ENCODE results near the gene ARID3B. TPM values are rescaled to one million over a fixed set of nuclear protein-coding genes. Genes with fewer than 3 reads are reported as not detected.

Gene ARID3B
- total and polyA plus RNA-seq, 2 of the 4 experiments (the other 2 are of a cell fraction) = 2.5 to 5.0 TPM

DNA sequence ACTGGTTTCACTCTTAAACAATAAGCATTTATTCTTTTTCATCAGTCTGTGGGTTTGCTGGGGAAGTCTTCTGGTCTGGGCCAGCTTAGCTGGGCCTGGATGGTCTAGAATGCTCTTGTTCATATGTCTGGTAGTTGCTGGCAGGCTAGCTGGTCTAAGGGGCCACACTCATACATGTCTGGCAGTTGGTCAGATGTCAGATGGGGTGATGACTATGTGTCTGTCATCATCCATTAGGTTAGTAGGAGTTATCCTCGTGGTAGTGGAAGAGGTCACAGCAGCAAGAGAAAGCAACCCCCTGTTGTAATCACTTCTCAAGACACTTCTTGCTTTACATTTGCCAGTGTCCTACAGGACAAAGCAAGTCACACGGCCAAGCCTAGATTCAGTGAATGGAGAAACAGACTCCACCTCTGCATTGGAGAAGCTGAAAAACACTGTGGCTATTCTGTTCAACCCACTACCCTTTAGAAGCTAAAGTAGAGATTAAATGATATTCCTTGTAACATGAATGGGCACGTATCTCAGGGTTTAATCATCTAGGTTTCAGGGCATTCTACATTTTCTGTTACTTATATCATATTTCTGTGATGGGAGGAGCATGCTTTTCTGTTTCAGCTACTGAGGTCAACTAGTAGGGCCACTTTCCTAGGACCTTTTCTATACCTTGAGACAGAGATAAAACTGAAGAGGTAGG, 5.5 kb upstream of the ARID3B start (continued):
- TF ChIP-seq, protein P1, sequence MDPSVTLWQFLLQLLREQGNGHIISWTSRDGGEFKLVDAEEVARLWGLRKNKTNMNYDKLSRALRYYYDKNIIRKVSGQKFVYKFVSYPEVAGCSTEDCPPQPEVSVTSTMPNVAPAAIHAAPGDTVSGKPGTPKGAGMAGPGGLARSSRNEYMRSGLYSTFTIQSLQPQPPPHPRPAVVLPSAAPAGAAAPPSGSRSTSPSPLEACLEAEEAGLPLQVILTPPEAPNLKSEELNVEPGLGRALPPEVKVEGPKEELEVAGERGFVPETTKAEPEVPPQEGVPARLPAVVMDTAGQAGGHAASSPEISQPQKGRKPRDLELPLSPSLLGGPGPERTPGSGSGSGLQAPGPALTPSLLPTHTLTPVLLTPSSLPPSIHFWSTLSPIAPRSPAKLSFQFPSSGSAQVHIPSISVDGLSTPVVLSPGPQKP (IDR thresholded peaks at IDR 0.05; ENCODE audit: borderline replicate concordance, low read depth, low read length) = no peak
- TF ChIP-seq POLR2A (IDR thresholded peaks at IDR 0.05; ENCODE audit: low read depth, low read length) = no peak
- TF ChIP-seq MXI1 (IDR thresholded peaks at IDR 0.05; ENCODE audit: borderline replicate concordance, low read depth, low read length) = no peak
- TF ChIP-seq RAD21 (IDR thresholded peaks at IDR 0.05; ENCODE audit: low read length) = no peak

DNA sequence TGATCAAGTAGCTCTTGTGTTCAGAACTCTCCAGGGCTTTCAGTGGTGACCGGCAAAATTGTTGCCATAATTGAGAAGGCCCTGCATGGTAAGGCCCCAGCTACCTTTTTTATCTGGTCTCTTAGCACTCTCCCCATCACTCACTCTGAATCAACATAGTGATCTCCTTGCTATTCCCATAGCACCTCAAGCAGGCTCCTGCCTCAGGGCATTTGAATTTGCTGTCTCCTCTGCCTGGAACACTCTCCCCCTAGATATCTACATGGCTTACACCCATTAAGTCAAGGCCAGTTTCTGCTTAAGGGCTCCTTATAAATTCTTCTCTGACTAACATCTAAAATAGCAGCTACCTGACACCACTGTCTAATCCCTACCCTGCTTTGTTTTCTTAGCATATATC, 3.3 kb upstream of the ARID3B start:
- ATAC-seq (ENCODE audit: low read depth) = no peak
- no peak overlapping the region for H2BK5ac ChIP-seq (ENCODE audit: low read depth, low read length, poor library complexity, severe bottlenecking)
- no peak overlapping the region for H2AFZ ChIP-seq (replicated peaks; ENCODE audit: low read length, poor library complexity)
- in situ Hi-C loops (cut with MboI; ENCODE audit: low sequenced_read_pairs) = no loop called here
- POLR2A ChIA-PET (ENCODE audit: unreplicated experiment) = no interaction called here
- H3K27ac ChIP-seq (ENCODE audit: insufficient read depth, low read length) = no peak overlapping the region
- BruUV-seq (replicated peaks) = no TSS peak
- H2BK20ac ChIP-seq (ENCODE audit: low read depth, low read length) = no peak overlapping the region
- no peak overlapping the region for H3K9ac ChIP-seq (ENCODE audit: low read depth, low read length)
- H3K4me2 ChIP-seq (ENCODE audit: low read depth, low read length) = no peak overlapping the region
- no peak overlapping the region for H3K56ac ChIP-seq (ENCODE audit: extremely low read depth, insufficient read depth, low read length)
- H3K4me1 ChIP-seq (ENCODE audit: control insufficient read depth, insufficient read depth, low read length) = peaks cover 6% of the 10 kb centered on the region; the same call in 1 of the 2 replicates
- WGBS, 2 experiments (ENCODE audit: extremely low coverage in 2 of 2, insufficient read length in 1 of 2) = 100% methylated on average over 1 of the region's 1 CpG; no CpG with 5 or more reads in 1 of the 2 experiments
- no peaks in the 10 kb centered on the region for H3K9me3 ChIP-seq (ENCODE audit: control insufficient read depth, insufficient read depth, low read length)
- no peak overlapping the region for H2AK5ac ChIP-seq (ENCODE audit: low read depth, low read length)
- H3K18ac ChIP-seq (ENCODE audit: low read depth, low read length) = no peak overlapping the region
- H4K91ac ChIP-seq (ENCODE audit: insufficient read depth, low read depth, low read length) = no peak overlapping the region
- peaks cover 7 to 26% of the 10 kb centered on the region in 2 experiments for H3K79me1 ChIP-seq (ENCODE audit: low read depth in 1 of 2, low read length in 2 of 2)
- H2BK15ac ChIP-seq (ENCODE audit: low read depth, low read length) = no peak overlapping the region
- no peak overlapping the region for H3K4me3 ChIP-seq (ENCODE audit: insufficient read depth, low read depth, low read length)
- H4K8ac ChIP-seq (ENCODE audit: low read depth in 2 of 2, low read length in 2 of 2) = no peak overlapping the region
- H3K9me1 ChIP-seq (ENCODE audit: insufficient read depth, low read length) = peaks cover 4% of the 10 kb centered on the region; the same call in 1 of the 2 replicates
- no peak overlapping the region for H3K23ac ChIP-seq (ENCODE audit: low read depth, low read length)
- H3K4ac ChIP-seq (ENCODE audit: low read depth, low read length) = no peak overlapping the region
- H4K20me1 ChIP-seq (ENCODE audit: insufficient read depth, low read length) = peaks cover 13% of the 10 kb centered on the region
- intact Hi-C loops (cut with micrococcal nuclease) = no loop called here
- no peak overlapping the region for H4K5ac ChIP-seq (ENCODE audit: low read depth, low read length)
- CTCF ChIA-PET = no interaction called here
- no peaks in the 10 kb centered on the region for H3K27me3 ChIP-seq (ENCODE audit: control insufficient read depth, insufficient read depth, low read length)
- no peaks in the 10 kb centered on the region for H3K36me3 ChIP-seq (ENCODE audit: control insufficient read depth, insufficient read depth, low read length)
- no peak for DNase-seq
- dilution Hi-C loops (cut with HindIII; ENCODE audit: low sequenced_read_pairs, unreplicated experiment) = no loop called here
- no peak overlapping the region for H2BK120ac ChIP-seq (ENCODE audit: low read depth, low read length)
- no peak overlapping the region for H3K14ac ChIP-seq (replicated peaks; ENCODE audit: low read depth, low read length)
- H2AK9ac ChIP-seq (replicated peaks; ENCODE audit: low read depth, low read length, poor library complexity) = no peak overlapping the region
- TF ChIP-seq POLR2A (IDR thresholded peaks at IDR 0.05; ENCODE audit: low read depth, low read length) (no peak), CEBPB (IDR thresholded peaks at IDR 0.05; ENCODE audit: low read depth, low read length) (no peak), MAFK (IDR thresholded peaks at IDR 0.05; ENCODE audit: low read depth, low read length) (no peak), RAD21 (IDR thresholded peaks at IDR 0.05; ENCODE audit: low read length) (no peak), FOS (IDR thresholded peaks at IDR 0.05; ENCODE audit: low read depth, low read length) (no peak), SMC3 (IDR thresholded peaks at IDR 0.05; ENCODE audit: low read depth, low read length) (no peak), CHD1 (IDR thresholded peaks at IDR 0.05; ENCODE audit: low read depth, low read length) (no peak), BHLHE40 (IDR thresholded peaks at IDR 0.05; ENCODE audit: low read depth, low read length) (no peak)
- TF ChIP-seq, protein P2, sequence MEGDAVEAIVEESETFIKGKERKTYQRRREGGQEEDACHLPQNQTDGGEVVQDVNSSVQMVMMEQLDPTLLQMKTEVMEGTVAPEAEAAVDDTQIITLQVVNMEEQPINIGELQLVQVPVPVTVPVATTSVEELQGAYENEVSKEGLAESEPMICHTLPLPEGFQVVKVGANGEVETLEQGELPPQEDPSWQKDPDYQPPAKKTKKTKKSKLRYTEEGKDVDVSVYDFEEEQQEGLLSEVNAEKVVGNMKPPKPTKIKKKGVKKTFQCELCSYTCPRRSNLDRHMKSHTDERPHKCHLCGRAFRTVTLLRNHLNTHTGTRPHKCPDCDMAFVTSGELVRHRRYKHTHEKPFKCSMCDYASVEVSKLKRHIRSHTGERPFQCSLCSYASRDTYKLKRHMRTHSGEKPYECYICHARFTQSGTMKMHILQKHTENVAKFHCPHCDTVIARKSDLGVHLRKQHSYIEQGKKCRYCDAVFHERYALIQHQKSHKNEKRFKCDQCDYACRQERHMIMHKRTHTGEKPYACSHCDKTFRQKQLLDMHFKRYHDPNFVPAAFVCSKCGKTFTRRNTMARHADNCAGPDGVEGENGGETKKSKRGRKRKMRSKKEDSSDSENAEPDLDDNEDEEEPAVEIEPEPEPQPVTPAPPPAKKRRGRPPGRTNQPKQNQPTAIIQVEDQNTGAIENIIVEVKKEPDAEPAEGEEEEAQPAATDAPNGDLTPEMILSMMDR (conservative IDR thresholded peaks at IDR 0.05; ENCODE audit: low read depth, low read length) = no peak
- TF ChIP-seq, protein P3, sequence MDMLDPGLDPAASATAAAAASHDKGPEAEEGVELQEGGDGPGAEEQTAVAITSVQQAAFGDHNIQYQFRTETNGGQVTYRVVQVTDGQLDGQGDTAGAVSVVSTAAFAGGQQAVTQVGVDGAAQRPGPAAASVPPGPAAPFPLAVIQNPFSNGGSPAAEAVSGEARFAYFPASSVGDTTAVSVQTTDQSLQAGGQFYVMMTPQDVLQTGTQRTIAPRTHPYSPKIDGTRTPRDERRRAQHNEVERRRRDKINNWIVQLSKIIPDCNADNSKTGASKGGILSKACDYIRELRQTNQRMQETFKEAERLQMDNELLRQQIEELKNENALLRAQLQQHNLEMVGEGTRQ (IDR thresholded peaks at IDR 0.05; ENCODE audit: low read depth, low read length) = no peak

Data from IMR-90 (cell line).